Fibroblast of villous mesenchyme (primary cell): Measurements from ENCODE around the gene SCGB1A1. TPM values are rescaled to one million over a fixed set of nuclear protein-coding genes. Genes with fewer than 3 reads are reported as not detected.
"Not testable (repeated sequence)": the region's sequence is repeated elsewhere in the genome, so short reads cannot be mapped to it uniquely, and the experiment has no call there.

Experiments
- DNase-seq: peaks from one replicate; pipeline ENCODE4 v3.0.0-alpha.2; 2010; ENCODE audit warnings: low read depth
- H3K4me3 ChIP-seq: 2 replicates; pipeline ENCODE4 v1.5.1; 2011; ENCODE audit warnings: low read depth, mild to moderate bottlenecking, low read length
- total RNA-seq: library from RNA; depleted of rRNA; stranded (reverse); fragments of >200 nt; gene quantifications from 2 replicates; pipeline ENCODE4 v1.2.3, GENCODE V29; 2012
- TF ChIP-seq, protein P1 (sequence below): IDR thresholded peaks from 2 replicates; pipeline ENCODE4 v1.5.1; 2012; ENCODE audit warnings: low read depth, mild to moderate bottlenecking, low read length; ENCODE audit not compliant: insufficient read depth

SCGB1A1 gene
- total RNA-seq, 1 donor, result not detected

DNA sequence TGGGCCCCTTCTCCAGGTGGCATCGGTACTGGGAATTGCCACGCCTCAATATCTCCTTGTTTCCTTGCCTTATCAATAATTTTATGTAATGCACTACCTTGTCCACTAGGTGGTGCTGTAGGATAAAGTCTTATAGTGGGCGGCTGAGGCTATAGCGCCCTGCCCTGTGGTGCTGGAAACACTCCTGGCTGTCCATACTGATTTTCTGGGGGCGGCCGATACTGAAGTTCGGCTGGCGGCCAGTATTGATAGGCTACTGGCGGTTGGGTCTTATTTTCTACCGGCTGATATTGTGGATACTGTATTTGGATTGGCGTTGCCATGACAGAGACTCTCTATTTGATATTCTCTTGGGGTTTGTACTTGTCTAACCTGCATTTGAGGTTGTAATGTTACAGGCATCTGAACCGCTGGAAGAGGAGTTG is 38.0 kb upstream of the SCGB1A1 start:
- peak; percentile 71 for DNase-seq
- not testable (repeated sequence) for H3K4me3 ChIP-seq
- TF ChIP-seq, protein P1, sequence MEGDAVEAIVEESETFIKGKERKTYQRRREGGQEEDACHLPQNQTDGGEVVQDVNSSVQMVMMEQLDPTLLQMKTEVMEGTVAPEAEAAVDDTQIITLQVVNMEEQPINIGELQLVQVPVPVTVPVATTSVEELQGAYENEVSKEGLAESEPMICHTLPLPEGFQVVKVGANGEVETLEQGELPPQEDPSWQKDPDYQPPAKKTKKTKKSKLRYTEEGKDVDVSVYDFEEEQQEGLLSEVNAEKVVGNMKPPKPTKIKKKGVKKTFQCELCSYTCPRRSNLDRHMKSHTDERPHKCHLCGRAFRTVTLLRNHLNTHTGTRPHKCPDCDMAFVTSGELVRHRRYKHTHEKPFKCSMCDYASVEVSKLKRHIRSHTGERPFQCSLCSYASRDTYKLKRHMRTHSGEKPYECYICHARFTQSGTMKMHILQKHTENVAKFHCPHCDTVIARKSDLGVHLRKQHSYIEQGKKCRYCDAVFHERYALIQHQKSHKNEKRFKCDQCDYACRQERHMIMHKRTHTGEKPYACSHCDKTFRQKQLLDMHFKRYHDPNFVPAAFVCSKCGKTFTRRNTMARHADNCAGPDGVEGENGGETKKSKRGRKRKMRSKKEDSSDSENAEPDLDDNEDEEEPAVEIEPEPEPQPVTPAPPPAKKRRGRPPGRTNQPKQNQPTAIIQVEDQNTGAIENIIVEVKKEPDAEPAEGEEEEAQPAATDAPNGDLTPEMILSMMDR, result peak; percentile 74

DNA sequence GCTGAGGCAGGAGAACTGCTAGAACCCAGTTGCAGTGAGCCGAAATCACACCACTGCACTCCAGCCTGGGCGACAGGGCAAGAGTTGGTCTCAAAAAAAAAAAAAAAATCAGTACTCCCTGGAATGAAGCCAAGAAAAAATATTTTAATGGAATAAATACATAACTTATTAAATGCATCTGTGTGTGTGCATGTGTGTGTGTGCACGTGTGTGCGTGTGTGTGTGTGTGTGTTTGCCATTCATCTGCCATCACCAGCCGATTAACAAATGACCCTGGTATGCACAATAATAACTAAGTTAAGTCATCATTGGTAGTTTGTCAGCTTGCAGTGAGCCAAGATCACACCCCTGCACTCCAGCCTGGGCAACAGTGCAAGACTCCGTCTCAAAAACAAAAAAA is 35.0 kb upstream of the SCGB1A1 start:
- TF ChIP-seq, protein P1, result no peak
- H3K4me3 ChIP-seq, result no peak overlapping the region
- no peak for DNase-seq

DNA sequence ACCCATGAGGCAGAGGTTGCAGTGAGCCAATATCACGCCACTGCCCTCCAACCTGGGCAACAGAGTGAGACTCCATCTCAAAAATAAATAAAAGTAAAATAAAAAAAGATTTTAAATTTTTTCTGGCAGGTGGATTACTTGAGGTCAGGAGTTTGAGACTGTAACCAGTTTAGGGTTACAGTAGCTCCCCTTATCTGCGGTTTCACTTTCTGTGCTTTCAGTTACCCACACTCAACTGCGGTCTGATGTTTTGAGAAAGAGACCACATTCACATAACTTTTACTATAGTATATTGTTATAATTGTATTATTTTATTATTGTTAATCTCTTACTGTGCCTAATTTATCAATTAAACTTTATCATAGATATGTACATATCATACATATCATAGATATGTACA is 32.8 kb upstream of the SCGB1A1 start:
- not testable (repeated sequence) for H3K4me3 ChIP-seq, DNase-seq

DNA sequence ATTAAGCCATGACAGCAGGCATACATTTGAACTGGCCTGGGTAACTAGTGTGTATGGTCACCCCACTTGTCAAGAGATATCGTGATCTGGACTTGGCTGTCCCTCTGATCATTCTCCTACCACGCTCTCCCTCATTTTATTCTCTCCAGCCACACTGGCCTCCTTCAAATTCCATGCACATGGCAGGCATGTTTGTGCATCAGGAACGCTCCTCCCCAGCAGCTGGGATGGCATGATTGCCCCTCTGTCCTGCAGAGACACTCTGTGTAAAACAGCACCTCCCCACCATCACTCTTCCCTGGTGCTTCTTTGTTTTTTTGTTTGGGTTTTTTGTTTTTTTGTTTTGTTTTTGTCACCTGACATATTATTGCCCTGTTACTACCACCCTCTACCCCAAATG is 31.5 kb upstream of the SCGB1A1 start:
- DNase-seq, result no peak
- no peak overlapping the region for H3K4me3 ChIP-seq
- TF ChIP-seq, protein P1, result no peak

DNA sequence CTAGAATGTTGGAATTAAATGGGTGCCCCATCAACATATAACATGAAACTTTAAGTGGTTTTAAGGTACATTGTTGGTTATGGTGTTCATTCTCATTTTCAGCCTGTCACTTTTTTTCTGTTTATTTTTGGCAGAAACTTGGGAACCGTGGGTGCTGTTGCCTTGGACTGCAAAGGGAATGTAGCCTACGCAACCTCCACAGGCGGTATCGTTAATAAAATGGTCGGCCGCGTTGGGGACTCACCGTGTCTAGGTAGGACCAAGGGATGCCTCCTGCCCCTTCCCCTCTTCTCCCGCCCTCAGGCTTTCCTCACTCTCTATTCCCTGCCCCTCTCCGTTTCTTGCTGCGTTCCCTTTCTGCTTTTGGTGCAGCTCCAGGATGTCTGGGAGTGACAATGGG is 29.8 kb upstream of the SCGB1A1 start:
- no peak for DNase-seq
- H3K4me3 ChIP-seq, result no peak overlapping the region
- TF ChIP-seq, protein P1, result no peak

DNA sequence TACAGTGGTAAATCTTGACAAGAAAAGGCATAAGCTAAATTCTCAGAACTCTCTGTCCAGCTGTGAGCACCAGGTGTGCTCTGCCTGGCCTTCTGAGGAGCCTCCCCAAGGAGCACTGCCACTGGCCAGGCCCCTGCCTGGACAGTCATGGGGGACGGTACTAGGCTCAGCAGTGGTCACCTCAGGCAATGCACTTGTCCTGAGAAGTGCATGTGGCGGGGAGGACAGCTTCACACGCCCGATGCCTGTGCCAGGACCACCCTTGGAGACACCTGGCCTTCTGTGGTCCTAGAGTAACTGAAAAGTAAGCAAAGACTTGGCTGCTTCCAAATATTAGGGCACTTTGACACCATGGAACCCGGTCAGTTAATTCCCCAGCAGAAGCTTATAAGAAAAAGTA is 28.6 kb upstream of the SCGB1A1 start:
- H3K4me3 ChIP-seq, result no peak overlapping the region
- TF ChIP-seq, protein P1, result no peak
- DNase-seq, result no peak

DNA sequence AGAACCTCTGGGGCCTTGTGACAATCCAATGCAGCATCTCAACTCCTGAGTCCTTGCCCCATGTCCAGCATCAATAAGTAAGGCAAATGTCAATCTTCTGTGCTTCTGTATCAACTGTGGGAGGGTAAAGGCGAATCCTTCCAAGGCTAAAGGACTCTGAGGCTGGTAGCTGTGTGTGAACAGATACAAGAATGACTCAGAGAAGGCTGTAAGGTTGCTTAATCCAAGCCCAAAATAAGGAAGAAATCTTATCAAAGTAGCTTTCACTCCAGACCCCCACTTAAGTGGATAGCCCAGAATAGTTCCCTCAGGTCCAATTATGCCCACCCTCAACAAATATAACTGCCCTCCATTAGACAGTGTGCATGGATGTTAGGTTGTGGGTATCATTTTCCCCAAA is 28.1 kb upstream of the SCGB1A1 start:
- no peak for DNase-seq
- TF ChIP-seq, protein P1, result no peak
- no peak overlapping the region for H3K4me3 ChIP-seq
